GDM1 (cell line): ENCODE measurements around the gene GTF2F2.

Source experiments
- DNase-seq: peaks from one replicate; lab custom pipeline; 2025; lab: John Stamatoyannopoulos, UW

The GTF2F2 gene

GRCh38 chr13:45303026-45303425 lies 182.7 kb downstream of the GTF2F2 start:
- no peak for DNase-seq

DNA sequence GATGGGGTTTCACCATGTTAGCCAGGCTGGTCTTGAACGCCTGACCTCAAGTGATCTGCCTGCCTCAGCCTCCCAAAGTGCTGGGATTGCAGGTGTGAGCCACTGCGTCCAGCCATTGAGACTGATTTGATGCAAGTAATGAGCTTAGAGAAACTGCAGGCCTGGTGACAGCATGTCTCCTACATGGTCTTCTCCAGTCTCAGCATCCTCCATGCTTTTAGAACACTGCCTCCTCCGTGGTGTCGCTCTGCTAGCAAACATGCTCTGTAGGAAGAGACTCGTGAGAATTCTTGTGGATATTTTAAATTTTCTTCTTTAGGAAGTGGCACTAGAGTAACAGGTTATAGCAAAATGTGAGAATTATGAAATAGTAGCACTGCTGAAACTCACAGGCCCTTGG lies 183.6 kb downstream of the GTF2F2 start:
- no peak for DNase-seq

DNA sequence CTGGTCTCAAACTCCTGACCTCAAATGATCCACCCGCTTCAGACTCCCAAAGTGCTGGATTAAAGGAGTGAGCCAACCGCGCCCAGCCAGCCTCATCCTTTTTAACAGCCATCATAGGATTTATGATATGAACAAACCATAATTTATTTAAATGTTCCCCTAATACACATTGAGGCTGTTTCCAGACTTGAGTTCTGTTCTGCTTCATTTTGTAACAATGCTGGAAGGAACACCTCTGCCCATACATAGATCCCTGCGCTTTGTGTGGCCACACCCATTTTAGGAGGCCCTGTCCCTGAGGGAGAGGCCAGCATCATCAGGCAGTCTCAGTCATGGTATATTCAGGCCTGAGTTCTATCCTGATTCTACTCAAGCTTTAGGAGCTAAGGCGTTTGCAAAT lies 184.8 kb downstream of the GTF2F2 start:
- no peak for DNase-seq

- no peak for DNase-seq
These were observed 186.7 kb downstream of the GTF2F2 start for GRCh38 chr13:45306966-45307365.

GRCh38 chr13:45310341-45311131 lies 190.2 kb downstream of the GTF2F2 start:
- no peak for DNase-seq

DNA sequence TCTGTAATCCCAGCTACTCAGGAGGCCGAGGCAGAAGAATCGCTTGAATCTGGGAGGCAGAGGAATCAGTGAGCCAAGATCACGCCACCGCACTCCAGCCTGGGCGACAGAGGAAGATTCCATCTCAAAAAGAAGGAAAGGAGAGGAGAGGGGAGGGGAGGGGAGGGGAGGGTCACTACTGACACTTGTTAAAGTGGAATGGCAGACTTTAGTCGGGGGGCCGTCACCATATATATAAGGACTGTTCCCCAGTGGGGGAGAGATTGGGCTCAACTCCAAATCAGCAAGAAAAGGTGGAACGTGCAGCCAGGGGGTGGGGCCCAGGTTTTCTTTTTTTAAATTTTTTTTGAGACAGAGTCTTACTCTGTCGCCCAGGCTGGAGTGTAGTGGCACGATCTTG lies 194.5 kb downstream of the GTF2F2 start:
- no peak for DNase-seq

DNA sequence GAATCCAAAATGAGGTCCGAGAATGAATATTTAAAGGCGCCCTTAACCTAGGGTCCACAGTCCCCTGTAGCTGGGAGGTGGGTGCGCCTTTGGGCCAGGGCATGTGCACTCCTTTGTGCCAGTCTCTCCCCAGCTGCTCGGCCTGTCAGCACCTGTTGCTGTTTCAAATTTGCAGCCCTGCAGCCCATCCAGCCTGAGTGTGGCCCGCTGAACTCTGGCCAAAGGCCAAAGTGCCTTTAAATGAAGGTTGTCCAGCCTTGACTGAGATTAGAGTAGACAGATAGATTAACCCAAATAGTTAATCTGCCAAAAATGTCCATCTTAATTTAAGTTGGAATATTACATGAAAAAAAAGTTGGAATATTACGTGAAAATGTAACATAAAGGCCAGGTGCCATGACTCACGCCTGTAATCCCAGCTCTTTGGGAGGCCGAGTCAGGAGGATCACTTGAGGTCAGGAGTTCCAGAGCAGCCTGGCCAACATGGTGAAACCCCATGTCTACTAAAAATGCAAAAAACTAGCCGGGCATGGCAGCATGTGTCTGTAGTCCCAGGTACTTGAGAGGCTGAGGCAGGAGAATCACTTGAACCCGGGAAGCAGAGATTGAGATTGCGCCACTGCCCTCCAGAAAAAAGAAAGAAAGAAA lies 195.3 kb downstream of the GTF2F2 start:
- DNase-seq = no peak

- DNase-seq = no peak
These were observed 196.0 kb downstream of the GTF2F2 start for GRCh38 chr13:45316338-45316737.

- no peak for DNase-seq
These were observed 196.7 kb downstream of the GTF2F2 start for GRCh38 chr13:45316996-45317395.

- peak; percentile 29 for DNase-seq
These were observed 200.7 kb downstream of the GTF2F2 start for GRCh38 chr13:45320876-45321629.

DNA sequence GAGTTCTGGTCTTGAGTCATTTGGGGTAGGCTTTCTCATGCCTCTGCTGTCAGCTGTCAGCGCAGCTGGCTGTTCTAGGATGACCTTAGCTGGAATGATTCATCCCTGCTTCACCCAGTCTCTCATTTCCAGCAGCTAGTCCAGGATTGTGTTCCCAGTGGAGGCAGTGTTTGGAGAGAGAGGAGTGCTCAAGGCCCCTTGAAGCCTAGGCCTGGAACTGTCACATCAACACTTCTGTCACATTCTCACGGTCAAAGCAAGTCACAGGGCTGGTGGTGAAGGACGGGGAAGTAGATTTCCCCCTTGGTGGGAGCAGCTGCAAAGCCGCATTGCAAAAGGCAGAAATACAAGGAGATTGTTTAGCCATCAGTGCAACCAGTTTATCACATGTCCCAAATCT lies 205.5 kb downstream of the GTF2F2 start:
- DNase-seq = peak; percentile 46

- DNase-seq = no peak
These were observed 207.1 kb downstream of the GTF2F2 start for GRCh38 chr13:45327253-45327955.

DNA sequence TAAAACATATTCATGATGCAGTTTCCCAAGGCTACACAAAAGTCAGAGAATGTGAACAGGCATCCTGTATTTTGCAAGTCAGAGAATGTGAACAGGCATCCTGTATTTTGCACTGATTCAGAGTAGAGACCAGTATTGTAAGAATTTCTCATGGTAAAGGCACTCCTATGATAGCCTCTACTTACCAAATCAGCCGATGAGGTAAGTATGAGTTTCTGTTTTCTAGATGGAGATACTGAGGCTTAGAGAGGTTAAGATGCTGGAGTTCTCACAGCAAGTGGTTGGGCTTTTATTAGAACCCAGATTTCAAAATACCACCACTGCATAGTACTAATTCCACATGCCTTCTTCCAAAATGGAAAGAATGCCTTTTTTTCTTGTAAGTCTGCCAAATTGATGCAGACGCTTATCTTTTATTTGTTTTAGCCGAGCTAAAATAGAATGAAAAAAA lies 208.4 kb downstream of the GTF2F2 start:
- no peak for DNase-seq

- DNase-seq = no peak
These were observed 210.9 kb downstream of the GTF2F2 start for GRCh38 chr13:45331123-45331619.

- DNase-seq = no peak
These were observed 211.4 kb downstream of the GTF2F2 start for GRCh38 chr13:45331692-45332035.

DNA sequence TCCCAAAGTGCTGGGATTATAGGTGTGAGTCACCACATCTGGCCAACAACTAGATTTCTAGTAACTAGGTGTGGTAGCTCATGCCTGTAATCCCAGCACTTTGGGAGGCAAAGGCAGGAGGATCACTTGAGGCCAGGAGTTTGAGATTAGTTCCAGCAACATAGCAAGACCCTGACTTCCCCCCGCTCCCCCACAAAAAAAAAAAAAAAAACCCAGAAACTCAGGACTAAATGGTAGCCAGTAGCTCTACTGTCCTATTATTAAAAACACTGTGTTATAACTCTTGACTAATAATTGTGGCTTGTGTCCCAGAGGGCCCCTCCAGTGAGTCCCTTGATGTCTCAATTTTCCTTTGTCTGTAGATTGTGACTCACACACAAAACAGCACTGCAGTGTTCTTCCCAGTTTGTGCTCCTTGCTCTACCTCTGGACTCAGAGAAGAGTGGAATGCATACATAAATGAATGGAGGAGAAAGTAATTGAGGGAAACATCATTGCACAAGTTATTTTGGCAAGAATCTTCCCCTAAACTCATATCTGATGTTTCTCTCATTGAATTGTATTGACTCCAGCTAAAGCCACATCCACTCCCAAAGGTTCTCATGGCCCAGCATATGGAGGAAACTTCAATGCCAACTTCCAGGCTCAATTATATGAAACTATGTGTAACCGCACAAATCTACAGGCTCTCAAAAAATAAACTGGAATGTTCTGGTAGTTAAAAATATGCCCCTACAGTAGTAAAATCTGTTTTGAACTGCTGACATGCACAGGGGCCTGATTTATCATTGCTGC lies 211.9 kb downstream of the GTF2F2 start:
- no peak for DNase-seq

- no peak for DNase-seq
These were observed 212.5 kb downstream of the GTF2F2 start for GRCh38 chr13:45332831-45333219.

GRCh38 chr13:45333251-45333976 lies 213.1 kb downstream of the GTF2F2 start:
- no peak for DNase-seq
